Left ventricle myocardium inferior (tissue), 1 donor: ENCODE data around the gene EWSR1. TPM values are rescaled to one million over a fixed set of nuclear protein-coding genes. Genes with fewer than 3 reads are reported as not detected.
"Not testable (repeated sequence)": the region's sequence is repeated elsewhere in the genome, so short reads cannot be mapped to it uniquely, and the experiment has no call there.

Experiments used
- DNase-seq: peaks from one replicate; pipeline ENCODE4 v3.0.0-alpha.2; 2020
- H3K27ac ChIP-seq: fragments of 200-600 bp; replicated peaks from 2 replicates; pipeline ENCODE4 v1.8.0; 2021
- H3K27me3 ChIP-seq: fragments of 200-600 bp; 2 replicates; pipeline ENCODE4 v1.8.0; 2021; ENCODE audit warnings: low read depth
- H3K36me3 ChIP-seq: fragments of 200-600 bp; 2 replicates; pipeline ENCODE4 v1.8.0; 2021
- H3K4me1 ChIP-seq: fragments of 200-600 bp; 2 replicates; pipeline ENCODE4 v1.8.0; 2021
- H3K4me3 ChIP-seq: fragments of 200-600 bp; 2 replicates; pipeline ENCODE4 v1.8.0; 2021; ENCODE audit warnings: mild to moderate bottlenecking, moderate library complexity
- H3K9me3 ChIP-seq: fragments of 200-600 bp; replicated peaks from 2 replicates; pipeline ENCODE4 v1.8.0; 2021
- intact Hi-C: fragments of 100-400 bp; cut with micrococcal nuclease; formaldehyde crosslinking; loops from one replicate; pipeline ENCODE4 v1.11.0; 2022
- total RNA-seq: library from RNA; stranded (reverse); fragmentation: NEBNext Ultra II Directional; extraction: Animal tissue kit (Norgen Biotek cat#: 25700); gene quantifications from one replicate; pipeline ENCODE4 v1.2.1, GENCODE V29; 2021
- TF ChIP-seq, protein P1 (sequence below): fragments of 200-600 bp; IDR thresholded peaks from 2 replicates; pipeline ENCODE4 v1.8.0; 2021; ENCODE audit warnings: antibody characterized with exemption, mild to moderate bottlenecking, borderline replicate concordance
- donor health status: DM: no; HTN: yes; CAD: no; lungs with severe emphysema.

EWSR1 gene
- total RNA-seq, 1 donor from 2014 or later: 122 TPM

- intact Hi-C loops: loop anchor here (5.0 to 10.0 kb wide), 2 partner anchors 94 to 391 kb away; no protein-coding TSS in a partner anchor
- peaks cover 17% of the 10 kb centered on the region for H3K9me3 ChIP-seq
- no peaks in the 10 kb centered on the region for H3K4me1 ChIP-seq
Measured at GRCh38 chr22:29245626-29246385, 22.3 kb upstream of the EWSR1 start.

GRCh38 chr22:29247891-29248290 is 20.2 kb upstream of the EWSR1 start:
- H3K4me1 ChIP-seq, H3K27ac ChIP-seq, DNase-seq, H3K27me3 ChIP-seq, H3K4me3 ChIP-seq, H3K9me3 ChIP-seq, H3K36me3 ChIP-seq: not testable (repeated sequence)
- intact Hi-C loops: loop anchor here (5.0 to 10.0 kb wide), 2 partner anchors 96 to 393 kb away; no protein-coding TSS in a partner anchor

More at GRCh38 chr22:29245626-29246385, 22.3 kb upstream of the EWSR1 start:
- TF ChIP-seq, protein P1, sequence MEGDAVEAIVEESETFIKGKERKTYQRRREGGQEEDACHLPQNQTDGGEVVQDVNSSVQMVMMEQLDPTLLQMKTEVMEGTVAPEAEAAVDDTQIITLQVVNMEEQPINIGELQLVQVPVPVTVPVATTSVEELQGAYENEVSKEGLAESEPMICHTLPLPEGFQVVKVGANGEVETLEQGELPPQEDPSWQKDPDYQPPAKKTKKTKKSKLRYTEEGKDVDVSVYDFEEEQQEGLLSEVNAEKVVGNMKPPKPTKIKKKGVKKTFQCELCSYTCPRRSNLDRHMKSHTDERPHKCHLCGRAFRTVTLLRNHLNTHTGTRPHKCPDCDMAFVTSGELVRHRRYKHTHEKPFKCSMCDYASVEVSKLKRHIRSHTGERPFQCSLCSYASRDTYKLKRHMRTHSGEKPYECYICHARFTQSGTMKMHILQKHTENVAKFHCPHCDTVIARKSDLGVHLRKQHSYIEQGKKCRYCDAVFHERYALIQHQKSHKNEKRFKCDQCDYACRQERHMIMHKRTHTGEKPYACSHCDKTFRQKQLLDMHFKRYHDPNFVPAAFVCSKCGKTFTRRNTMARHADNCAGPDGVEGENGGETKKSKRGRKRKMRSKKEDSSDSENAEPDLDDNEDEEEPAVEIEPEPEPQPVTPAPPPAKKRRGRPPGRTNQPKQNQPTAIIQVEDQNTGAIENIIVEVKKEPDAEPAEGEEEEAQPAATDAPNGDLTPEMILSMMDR: peak; percentile 99
- peak; percentile 66 for DNase-seq
- Histone ChIP-seq H3K27me3 (no peaks in the 10 kb centered on the region), H3K4me3 (no peak overlapping the region), H3K27ac (no peak overlapping the region), H3K36me3 (no peaks in the 10 kb centered on the region)

DNA sequence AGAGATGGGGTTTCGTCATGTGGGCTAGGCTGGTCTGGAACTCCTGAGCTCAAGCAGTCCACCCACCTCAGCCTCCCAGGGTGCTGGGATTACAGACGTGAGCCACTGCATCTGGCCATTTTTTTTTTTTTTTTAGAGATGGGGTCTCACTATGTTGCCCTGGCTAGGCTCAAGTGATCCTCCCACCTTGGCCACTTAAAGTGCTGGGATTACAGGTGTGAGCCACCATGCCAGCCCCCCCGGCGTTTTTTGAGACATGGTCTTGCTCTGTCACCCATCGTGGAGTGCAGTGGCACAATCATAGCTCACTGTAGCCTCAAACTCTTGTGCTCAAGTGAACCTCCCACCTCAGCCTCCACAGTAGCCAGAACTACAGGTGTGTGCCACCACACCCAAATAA is 16.8 kb upstream of the EWSR1 start:
- H3K27ac ChIP-seq: no peak overlapping the region
- intact Hi-C loops: no loop called here
- H3K27me3 ChIP-seq: no peaks in the 10 kb centered on the region
- TF ChIP-seq, protein P1: no peak
- H3K4me1 ChIP-seq: no peaks in the 10 kb centered on the region
- no peak overlapping the region for H3K4me3 ChIP-seq
- DNase-seq: no peak
- H3K9me3 ChIP-seq: no peaks in the 10 kb centered on the region
- no peaks in the 10 kb centered on the region for H3K36me3 ChIP-seq

DNA sequence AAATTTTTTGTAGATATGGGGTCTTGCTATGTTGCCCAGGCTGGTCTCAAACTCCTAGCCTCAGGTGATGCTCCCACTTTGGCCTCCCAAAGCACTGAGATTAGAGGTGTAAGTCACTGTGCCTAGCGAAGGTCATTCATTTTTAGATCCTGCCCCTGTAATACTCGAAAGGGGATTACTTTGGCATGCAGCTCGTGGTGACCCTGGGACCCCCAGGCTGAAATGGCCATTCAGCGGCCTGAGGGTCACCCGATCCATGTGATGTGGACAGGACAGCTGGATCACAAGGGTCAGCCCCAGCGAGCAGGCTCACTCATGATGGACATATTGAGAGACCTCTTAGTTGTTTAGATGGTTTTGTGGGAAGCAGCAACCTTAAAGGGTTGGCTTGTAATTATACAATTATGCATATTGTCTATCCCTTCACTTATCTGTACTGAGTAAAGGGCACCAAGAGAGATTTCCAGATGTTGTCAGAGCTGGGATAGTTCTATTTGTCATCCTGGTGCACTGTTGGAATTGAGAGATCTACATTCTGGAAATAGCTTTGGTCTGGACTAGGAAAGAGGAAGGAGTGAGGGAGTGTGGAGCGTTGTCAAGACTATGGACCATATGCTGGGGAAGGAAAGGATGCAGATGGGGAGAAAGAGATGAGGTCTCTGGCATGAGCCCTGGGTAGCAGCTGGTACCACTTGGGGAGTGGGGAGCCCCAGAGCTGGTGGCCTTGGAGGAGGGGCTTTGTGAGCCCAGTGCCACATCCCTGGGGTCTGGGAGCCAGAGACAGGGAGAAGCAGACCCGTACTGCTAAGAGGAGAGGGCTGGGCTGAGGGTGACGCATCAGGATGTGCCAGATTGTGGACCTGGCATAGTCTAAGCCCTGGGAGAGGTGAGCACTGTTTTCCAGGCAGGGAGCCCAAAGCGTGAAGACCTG is 15.8 kb upstream of the EWSR1 start:
- Histone ChIP-seq H3K27me3 (no peaks in the 10 kb centered on the region), H3K36me3 (no peaks in the 10 kb centered on the region), H3K4me3 (no peak overlapping the region), H3K9me3 (no peaks in the 10 kb centered on the region), H3K4me1 (no peaks in the 10 kb centered on the region), H3K27ac (no peak overlapping the region)
- intact Hi-C loops: no loop called here
- no peak for DNase-seq
- TF ChIP-seq, protein P1: no peak

DNA sequence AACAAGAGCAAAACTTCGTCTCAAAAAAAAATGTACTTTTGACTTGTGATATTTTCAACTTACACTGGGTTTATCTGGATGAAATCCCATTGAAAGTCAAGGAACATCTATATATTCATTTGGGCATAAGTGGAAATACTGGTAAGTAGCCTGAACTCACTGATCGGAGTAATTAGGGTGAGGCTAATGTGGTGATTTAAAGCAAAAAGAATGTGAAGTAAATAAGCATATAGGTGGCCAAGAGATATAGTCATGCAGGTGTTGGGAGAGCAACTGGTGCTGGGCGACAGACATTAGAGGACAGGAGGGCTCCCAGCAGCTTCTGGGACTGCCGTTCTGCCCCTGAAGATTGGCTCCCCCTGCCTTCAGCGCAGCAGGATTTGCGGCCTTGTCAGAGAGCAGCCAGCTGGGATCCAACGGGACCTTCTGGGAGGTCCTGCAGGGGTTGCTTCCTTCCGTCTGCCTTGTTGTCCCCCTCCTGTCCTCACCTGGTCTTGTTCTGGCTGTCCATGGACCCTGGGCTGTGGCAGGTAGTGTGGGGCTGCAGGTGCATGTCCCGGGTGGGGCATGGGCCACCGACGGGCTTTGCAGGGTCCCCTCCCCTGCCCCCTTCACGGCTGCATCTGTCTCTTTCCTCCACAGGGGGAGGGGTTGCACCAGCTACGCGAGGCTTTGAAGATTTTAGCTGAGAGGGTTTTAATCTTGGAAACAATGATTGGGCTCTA is 14.3 kb upstream of the EWSR1 start:
- TF ChIP-seq, protein P1: no peak
- no peaks in the 10 kb centered on the region for H3K9me3 ChIP-seq
- DNase-seq: no peak
- no peaks in the 10 kb centered on the region for H3K36me3 ChIP-seq
- no peaks in the 10 kb centered on the region for H3K4me1 ChIP-seq
- H3K27ac ChIP-seq: no peak overlapping the region
- intact Hi-C loops: no loop called here
- no peak overlapping the region for H3K4me3 ChIP-seq
- no peaks in the 10 kb centered on the region for H3K27me3 ChIP-seq
